Bronchial epithelial cell (primary cell): ENCODE results near the gene CPXM2. TPM values are rescaled to one million over a fixed set of nuclear protein-coding genes. Genes with fewer than 3 reads are reported as not detected.
A peak's percentile ranks its signal among the peaks of the same experiment; 100 is the strongest.

Experiments
- DNase-seq: peaks from one replicate; pipeline ENCODE4 v3.0.0-alpha.2; 2010; ENCODE audit warnings: low read depth
- FAIRE-seq: peaks from 2 replicates; lab custom pipeline; 2011; peaks lifted over from hg19 to GRCh38; lab: Jason Lieb, UNC
- H3K27me3 ChIP-seq: 2 replicates; pipeline ENCODE4 v1.5.1; 2011; ENCODE audit warnings: low read length; ENCODE audit not compliant: control insufficient read depth, insufficient read depth
- H3K36me3 ChIP-seq: 2 replicates; pipeline ENCODE4 v1.5.1; 2011; ENCODE audit warnings: low read length; ENCODE audit not compliant: control insufficient read depth, insufficient read depth
- H3K4me3 ChIP-seq: 2 replicates; pipeline ENCODE4 v1.5.1; 2011; ENCODE audit warnings: mild to moderate bottlenecking, low read depth, low read length, control low read depth
- total RNA-seq: library from RNA; depleted of rRNA; stranded (reverse); fragments of >200 nt; gene quantifications from 2 replicates; pipeline ENCODE4 v1.2.1, GENCODE V29; 2014
- TF ChIP-seq, protein P1 (sequence below): IDR thresholded peaks from 2 replicates; pipeline ENCODE4 v1.5.1; 2011; ENCODE audit warnings: mild to moderate bottlenecking, moderate library complexity, low read length, control low read depth, inconsistent platforms; ENCODE audit not compliant: insufficient read depth, severe bottlenecking

The CPXM2 gene
- total RNA-seq, 1 donor from 2014 or later: 0.26 TPM

DNA sequence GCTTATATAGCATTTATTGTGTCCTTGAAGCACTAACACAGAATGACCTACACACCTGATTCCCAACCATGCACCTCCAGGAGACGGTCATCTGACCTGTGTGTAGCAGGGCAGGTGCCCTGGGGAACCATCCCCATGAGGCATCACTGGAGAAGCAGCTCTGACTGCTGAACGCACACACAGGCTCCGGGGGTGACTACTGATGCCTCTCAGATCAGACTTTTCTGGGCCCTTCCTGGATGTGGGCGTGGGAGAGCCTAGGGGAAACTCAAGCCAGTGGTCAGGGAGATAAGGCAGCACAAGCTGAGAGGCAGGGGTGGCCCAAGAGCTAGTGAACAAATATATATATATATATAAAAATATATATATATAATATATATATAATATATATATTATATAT lies 37.6 kb downstream of the CPXM2 start:
- FAIRE-seq: no peak
- no peaks in the 10 kb centered on the region for H3K27me3 ChIP-seq
- TF ChIP-seq, protein P1, sequence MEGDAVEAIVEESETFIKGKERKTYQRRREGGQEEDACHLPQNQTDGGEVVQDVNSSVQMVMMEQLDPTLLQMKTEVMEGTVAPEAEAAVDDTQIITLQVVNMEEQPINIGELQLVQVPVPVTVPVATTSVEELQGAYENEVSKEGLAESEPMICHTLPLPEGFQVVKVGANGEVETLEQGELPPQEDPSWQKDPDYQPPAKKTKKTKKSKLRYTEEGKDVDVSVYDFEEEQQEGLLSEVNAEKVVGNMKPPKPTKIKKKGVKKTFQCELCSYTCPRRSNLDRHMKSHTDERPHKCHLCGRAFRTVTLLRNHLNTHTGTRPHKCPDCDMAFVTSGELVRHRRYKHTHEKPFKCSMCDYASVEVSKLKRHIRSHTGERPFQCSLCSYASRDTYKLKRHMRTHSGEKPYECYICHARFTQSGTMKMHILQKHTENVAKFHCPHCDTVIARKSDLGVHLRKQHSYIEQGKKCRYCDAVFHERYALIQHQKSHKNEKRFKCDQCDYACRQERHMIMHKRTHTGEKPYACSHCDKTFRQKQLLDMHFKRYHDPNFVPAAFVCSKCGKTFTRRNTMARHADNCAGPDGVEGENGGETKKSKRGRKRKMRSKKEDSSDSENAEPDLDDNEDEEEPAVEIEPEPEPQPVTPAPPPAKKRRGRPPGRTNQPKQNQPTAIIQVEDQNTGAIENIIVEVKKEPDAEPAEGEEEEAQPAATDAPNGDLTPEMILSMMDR: no peak
- DNase-seq: no peak
- no peaks in the 10 kb centered on the region for H3K36me3 ChIP-seq
- H3K4me3 ChIP-seq: no peak overlapping the region

DNA sequence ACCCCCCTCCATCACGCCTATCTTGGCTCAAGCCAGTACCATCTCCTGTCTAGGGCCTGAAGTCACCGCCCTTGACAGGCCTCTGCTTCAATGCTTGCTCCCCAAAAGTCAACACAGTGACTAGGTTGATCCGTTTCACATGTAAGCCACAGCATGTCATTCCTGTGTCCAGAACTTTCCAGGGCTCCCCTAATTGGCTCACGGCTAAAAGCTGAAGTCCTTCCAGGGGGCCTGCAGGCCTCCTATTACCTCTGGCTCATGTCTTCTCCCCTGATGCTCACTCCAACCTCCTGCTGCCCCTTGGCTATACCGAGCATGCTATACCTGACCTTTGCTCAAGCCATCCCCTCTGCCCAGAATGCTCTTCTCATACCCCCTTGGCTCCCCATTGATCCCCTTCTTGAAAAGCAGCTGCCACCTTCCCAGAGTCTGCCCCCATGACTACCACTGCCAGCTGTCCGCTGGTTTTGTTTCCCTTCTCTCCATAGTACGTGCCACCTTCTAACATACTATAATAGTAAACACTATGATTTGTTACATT lies 39.1 kb downstream of the CPXM2 start:
- Histone ChIP-seq H3K36me3 (no peaks in the 10 kb centered on the region), H3K27me3 (no peaks in the 10 kb centered on the region), H3K4me3 (no peak overlapping the region)
- no peak for FAIRE-seq
- no peak for DNase-seq
- TF ChIP-seq, protein P1: no peak

DNA sequence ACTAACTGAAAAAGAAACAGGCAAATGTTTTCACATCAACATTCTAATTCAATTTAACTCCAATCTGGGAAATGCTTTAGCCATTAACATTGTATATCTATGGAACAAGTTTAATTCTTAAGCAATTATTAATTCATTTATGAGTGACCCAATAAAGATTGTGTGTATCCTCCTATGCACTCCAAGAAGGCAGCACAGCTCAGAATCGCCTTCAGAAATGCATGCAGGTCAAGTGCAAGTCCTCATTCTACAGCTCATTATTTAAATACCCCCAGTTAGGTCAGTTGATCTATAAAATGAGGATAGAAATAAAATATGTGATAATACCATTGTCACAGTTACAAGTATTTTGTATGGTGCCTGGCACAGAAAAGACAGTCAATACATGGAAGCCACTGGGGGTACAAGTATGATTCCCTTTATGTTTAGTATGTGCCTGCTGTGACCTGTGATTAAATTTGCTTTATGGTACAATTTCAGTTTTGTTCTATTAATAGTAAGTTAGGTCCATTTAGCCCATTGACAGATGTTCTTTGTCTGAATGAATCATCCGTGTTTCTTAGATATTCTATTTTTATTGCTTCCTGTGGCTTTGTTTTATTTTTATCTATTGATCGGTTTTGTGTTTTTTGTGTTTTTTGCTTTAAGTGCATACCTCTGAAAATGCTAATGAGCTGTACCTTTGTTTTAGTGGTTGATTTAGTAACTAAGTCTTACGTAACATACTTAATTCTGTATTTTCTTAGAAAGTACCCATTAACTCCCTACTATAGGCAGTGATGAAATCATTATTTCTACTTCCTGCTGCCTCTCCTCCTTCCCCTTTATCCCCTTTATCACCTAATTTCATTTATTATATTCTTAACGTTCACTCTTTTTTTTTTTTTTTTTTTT lies 42.8 kb downstream of the CPXM2 start:
- H3K27me3 ChIP-seq: no peaks in the 10 kb centered on the region
- FAIRE-seq: no peak
- TF ChIP-seq, protein P1: no peak
- no peaks in the 10 kb centered on the region for H3K36me3 ChIP-seq
- no peak overlapping the region for H3K4me3 ChIP-seq
- DNase-seq: no peak

DNA sequence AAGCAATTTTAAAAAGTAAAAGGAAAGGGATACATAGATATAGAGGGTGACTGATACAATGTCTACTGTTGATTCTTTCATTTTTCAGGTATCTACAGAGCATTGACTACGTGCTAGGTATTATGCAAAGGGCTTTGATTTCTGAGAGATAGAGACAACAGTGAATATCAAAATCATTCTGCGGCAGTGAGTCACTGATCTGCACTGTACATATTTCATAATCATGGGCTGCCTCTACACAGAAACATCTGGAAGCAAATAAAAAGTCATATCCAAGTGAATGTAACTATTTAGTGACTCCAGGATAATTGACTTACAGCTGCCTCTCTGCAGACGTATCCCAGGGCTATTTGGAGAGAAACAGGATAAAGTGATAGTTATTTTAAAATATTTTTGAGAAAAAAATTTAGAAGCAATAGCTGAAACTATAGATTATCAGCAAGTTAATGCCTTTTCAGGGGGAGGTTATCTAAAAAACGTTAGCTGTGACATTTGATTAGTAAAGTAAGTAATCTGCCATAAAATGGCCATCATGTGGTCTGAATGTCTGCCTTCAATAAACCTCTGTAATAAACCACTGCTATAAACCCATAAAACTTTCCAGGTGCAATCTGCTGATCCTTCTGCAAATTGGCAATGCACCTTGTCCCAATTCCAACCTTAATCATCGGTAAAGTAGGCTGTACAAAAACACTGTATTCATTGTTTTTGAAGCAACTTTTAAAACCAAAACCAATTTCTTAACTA lies 43.7 kb downstream of the CPXM2 start:
- no peak for FAIRE-seq
- H3K27me3 ChIP-seq: no peaks in the 10 kb centered on the region
- H3K36me3 ChIP-seq: no peaks in the 10 kb centered on the region
- TF ChIP-seq, protein P1: no peak
- peak; percentile 79 for DNase-seq
- H3K4me3 ChIP-seq: no peak overlapping the region

DNA sequence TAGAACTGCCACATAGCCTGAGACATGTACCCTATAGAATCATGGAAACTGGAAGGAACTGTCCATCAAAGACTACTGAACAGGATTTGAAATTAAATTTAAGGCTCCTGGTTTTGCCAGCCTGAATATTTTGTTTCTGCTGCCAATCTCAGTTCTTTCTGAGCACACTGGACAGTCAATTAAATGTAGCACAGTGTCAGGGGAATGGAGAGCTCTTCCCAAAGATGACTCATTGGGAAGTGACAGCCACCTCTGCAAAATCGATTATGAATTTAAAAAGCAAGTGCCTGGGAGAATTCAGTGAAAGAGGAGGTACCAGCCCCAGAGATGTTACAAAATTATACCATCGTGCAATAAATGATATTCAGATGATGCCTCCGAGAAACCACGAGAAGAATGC lies 47.8 kb downstream of the CPXM2 start:
- Histone ChIP-seq H3K27me3 (no peaks in the 10 kb centered on the region), H3K36me3 (no peaks in the 10 kb centered on the region), H3K4me3 (no peak overlapping the region)
- FAIRE-seq: no peak
- TF ChIP-seq, protein P1: no peak
- no peak for DNase-seq
